Activated naive CD8-positive, alpha-beta T cell treated with anti-CD3 and anti-CD28 coated beads, Interleukin-2, amount 50 U/mL, for 24 hours (primary cell): Measurements from ENCODE around the gene RAPSN.
A peak's percentile ranks its signal among the peaks of the same experiment; 100 is the strongest.

ENCODE experiments used
- ATAC-seq: fragments of 150-1000 bp; cut with Tn5 transposase; one replicate; pipeline ENCODE4 v1.10.0; 2021
- DNase-seq: peaks from one replicate; pipeline ENCODE4 v3.0.0; 2021
- H3K27ac Mint-ChIP-seq: one replicate; pipeline ENCODE4 v1.8.0; 2021; ENCODE audit warnings: mild to moderate bottlenecking, mixed read lengths
- H3K27me3 Mint-ChIP-seq: one replicate; pipeline ENCODE4 v1.8.0; 2021; ENCODE audit warnings: mixed read lengths
- H3K36me3 Mint-ChIP-seq: one replicate; pipeline ENCODE4 v1.8.0; 2021; ENCODE audit warnings: low read depth, mixed read lengths
- H3K4me1 Mint-ChIP-seq: one replicate; pipeline ENCODE4 v1.8.0; 2021; ENCODE audit warnings: mixed read lengths
- H3K4me3 Mint-ChIP-seq: one replicate; pipeline ENCODE4 v1.8.0; 2021; ENCODE audit warnings: mild to moderate bottlenecking, moderate library complexity, mixed read lengths
- H3K9me3 Mint-ChIP-seq: one replicate; pipeline ENCODE4 v1.8.0; 2021; ENCODE audit warnings: mixed read lengths

RAPSN gene

DNA sequence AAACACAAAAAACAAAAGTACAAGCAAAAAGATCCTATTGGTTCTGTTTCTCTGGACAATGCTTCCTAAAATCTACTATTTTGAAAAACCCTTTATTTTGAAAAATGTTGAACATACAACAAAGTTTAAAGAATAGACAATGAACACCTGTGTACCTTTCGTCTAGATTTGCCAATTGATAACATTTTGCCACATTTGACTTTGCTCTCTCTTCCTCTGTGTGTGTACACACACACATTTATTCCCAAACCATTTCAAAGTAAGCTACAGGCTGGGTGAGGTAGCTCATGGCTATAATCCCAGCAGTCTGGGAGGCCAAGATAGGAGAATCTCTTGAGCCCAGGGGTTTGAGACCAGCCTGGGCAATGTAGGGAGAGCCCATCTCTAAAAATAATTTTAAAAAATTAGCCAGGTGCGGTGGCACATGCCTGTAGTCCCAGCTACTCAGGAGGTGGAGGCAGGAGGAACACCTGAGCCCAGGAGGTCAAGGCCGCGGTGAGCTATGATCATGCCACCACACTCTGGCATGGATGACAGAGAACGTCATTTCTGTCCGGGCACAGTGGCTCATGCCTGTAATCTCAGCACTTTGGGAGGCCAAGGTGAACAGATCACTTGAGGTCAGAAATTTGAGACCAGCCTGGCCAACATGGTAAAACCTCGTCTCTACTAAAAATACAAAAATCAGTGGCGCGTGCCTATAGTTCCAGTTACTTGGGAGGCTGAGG is 17.4 kb downstream of the RAPSN start:
- H3K27me3 Mint-ChIP-seq: no peaks in the 10 kb centered on the region
- H3K4me1 Mint-ChIP-seq: peaks cover 6% of the 10 kb centered on the region
- no peaks in the 10 kb centered on the region for H3K36me3 Mint-ChIP-seq
- no peak overlapping the region for H3K27ac Mint-ChIP-seq
- ATAC-seq (no peak), DNase-seq (no peak)
- no peaks in the 10 kb centered on the region for H3K9me3 Mint-ChIP-seq
- no peak overlapping the region for H3K4me3 Mint-ChIP-seq

- peaks cover 7% of the 10 kb centered on the region for H3K36me3 Mint-ChIP-seq
These were observed 18.4 kb downstream of the RAPSN start for GRCh38 chr11:47430524-47430923.

GRCh38 chr11:47426062-47426956 is 22.6 kb downstream of the RAPSN start, which contains the start of gene PSMC3:
Gene PSMC3, minus strand, starts transcription at chr11:47426439. Its CDS starts 160 bp downstream, at chr11:47426279.
- Mint-ChIP-seq H3K4me1 (peaks cover 25% of the 10 kb centered on the region), H3K36me3 (peaks cover 36% of the 10 kb centered on the region), H3K27me3 (no peaks in the 10 kb centered on the region), H3K9me3 (no peaks in the 10 kb centered on the region), H3K4me3 (peak within 1 kb of the TSS; percentile 99), H3K27ac (peak within 1 kb of the TSS; percentile 99)
- DNase-seq (peak; percentile 99), ATAC-seq (peak; percentile 94)

More at GRCh38 chr11:47430524-47430923, 18.4 kb downstream of the RAPSN start:
- DNase-seq: no peak
- ATAC-seq: no peak
- H3K27ac Mint-ChIP-seq: no peak overlapping the region
- no peak overlapping the region for H3K4me3 Mint-ChIP-seq
- H3K9me3 Mint-ChIP-seq: no peaks in the 10 kb centered on the region
- H3K4me1 Mint-ChIP-seq: peaks cover 7% of the 10 kb centered on the region
- H3K27me3 Mint-ChIP-seq: no peaks in the 10 kb centered on the region

- ATAC-seq (no peak), DNase-seq (no peak)
- H3K4me3 Mint-ChIP-seq: peak overlapping the region; percentile 99
- H3K27me3 Mint-ChIP-seq: no peaks in the 10 kb centered on the region
- peaks cover 25% of the 10 kb centered on the region for H3K4me1 Mint-ChIP-seq
- H3K9me3 Mint-ChIP-seq: no peaks in the 10 kb centered on the region
- H3K27ac Mint-ChIP-seq: peak overlapping the region; percentile 99
- peaks cover 39% of the 10 kb centered on the region for H3K36me3 Mint-ChIP-seq
These were observed 23.3 kb downstream of the RAPSN start for GRCh38 chr11:47425611-47426010.

- Mint-ChIP-seq H3K27ac (peak overlapping the region; percentile 39), H3K4me1 (peaks cover 1% of the 10 kb centered on the region), H3K9me3 (no peaks in the 10 kb centered on the region), H3K27me3 (no peaks in the 10 kb centered on the region), H3K4me3 (no peak overlapping the region), H3K36me3 (peaks cover 40% of the 10 kb centered on the region)
- ATAC-seq (no peak), DNase-seq (no peak)
These were observed 30.3 kb downstream of the RAPSN start for GRCh38 chr11:47418454-47419259.

DNA sequence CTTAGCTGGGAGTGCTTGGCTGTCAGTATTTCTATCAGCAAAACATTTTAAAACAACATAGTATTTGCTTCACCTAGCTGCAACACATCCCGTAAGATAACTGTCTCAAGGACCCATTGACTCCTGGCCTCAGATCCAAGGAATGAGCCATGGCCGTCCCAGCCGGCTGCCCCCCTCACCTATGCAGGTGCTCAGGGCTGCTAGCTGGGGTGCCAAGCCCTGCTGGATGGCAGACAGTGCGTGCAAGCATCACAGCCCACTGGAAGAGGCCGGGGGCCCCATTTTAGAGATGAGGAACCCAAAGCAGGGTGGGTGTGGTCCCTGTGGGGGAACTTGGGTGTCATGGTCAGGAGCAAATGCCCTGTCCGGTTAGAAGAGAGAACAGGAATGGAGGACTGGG is 31.2 kb downstream of the RAPSN start:
- ATAC-seq (no peak), DNase-seq (no peak)
- Mint-ChIP-seq H3K27me3 (no peaks in the 10 kb centered on the region), H3K4me1 (peaks cover 1% of the 10 kb centered on the region), H3K27ac (no peak overlapping the region), H3K9me3 (no peaks in the 10 kb centered on the region), H3K36me3 (peaks cover 37% of the 10 kb centered on the region), H3K4me3 (no peak overlapping the region)

DNA sequence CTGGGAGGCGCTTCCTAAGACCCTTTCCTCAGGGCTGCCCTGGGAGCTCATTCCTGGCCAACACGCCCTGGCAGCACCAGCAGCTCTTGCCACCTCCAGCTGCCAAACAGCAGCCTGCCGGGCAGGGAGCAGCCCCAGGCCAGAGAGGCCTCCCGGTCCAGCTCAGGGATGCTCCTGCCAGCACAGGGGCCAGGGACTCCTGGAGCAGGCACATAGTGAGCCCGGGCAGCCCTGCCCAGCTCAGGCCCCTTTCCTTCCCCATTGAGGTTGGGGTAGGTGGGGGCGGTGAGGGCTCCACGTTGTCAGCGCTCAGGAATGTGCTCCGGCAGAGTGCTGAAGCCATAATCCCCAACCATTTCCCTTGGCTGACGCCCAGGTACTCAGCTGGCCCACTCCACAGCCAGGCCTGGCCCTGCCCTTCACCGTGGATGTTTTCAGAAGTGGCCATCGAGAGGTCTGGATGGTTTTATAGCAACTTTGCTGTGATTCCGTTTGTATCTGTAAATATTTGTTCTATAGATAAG is 32.9 kb downstream of the RAPSN start:
- Mint-ChIP-seq H3K27ac (no peak overlapping the region), H3K4me1 (no peaks in the 10 kb centered on the region), H3K36me3 (peaks cover 29% of the 10 kb centered on the region), H3K9me3 (no peaks in the 10 kb centered on the region), H3K4me3 (no peak overlapping the region), H3K27me3 (no peaks in the 10 kb centered on the region)
- ATAC-seq: peak; percentile 3
- no peak for DNase-seq

DNA sequence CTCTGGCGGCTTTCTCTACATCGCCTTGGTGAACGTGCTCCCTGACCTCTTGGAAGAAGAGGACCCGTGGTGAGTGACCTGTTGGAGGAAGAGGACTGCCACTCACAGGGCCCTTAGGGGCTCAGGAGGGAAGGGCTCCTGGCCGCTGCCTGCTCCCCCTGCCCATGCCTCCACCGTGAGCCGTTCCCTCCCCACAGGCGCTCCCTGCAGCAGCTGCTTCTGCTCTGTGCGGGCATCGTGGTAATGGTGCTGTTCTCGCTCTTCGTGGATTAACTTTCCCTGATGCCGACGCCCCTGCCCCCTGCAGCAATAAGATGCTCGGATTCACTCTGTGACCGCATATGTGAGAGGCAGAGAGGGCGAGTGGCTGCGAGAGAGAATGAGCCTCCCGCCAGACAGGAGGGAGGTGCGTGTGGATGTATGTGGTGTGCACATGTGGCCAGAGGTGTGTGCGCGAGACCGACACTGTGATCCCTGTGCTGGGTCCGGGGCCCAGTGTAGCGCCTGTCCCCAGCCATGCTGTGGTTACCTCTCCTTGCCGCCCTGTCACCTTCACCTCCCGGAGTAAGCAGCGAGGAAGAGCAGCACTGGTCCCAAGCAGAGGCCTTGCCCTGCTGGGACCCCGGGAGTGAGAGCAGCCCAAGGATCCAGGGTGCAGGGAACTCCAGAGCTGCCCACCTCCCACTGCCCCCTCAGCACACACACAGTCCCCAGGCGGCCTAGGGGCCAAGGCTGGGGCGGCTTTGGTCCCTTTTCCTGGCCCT is 33.7 kb downstream of the RAPSN start:
- H3K4me1 Mint-ChIP-seq: no peaks in the 10 kb centered on the region
- no peak overlapping the region for H3K27ac Mint-ChIP-seq
- H3K27me3 Mint-ChIP-seq: no peaks in the 10 kb centered on the region
- no peaks in the 10 kb centered on the region for H3K9me3 Mint-ChIP-seq
- peaks cover 25% of the 10 kb centered on the region for H3K36me3 Mint-ChIP-seq
- ATAC-seq: no peak
- DNase-seq: no peak
- H3K4me3 Mint-ChIP-seq: no peak overlapping the region

- no peak for DNase-seq
- H3K27me3 Mint-ChIP-seq: no peaks in the 10 kb centered on the region
- H3K4me1 Mint-ChIP-seq: peaks cover 2% of the 10 kb centered on the region
- no peak overlapping the region for H3K4me3 Mint-ChIP-seq
- no peaks in the 10 kb centered on the region for H3K9me3 Mint-ChIP-seq
- H3K27ac Mint-ChIP-seq: no peak overlapping the region
- H3K36me3 Mint-ChIP-seq: peaks cover 19% of the 10 kb centered on the region
- no peak for ATAC-seq
These were observed 34.3 kb downstream of the RAPSN start for GRCh38 chr11:47414685-47415070.

- DNase-seq: no peak
- Mint-ChIP-seq H3K4me3 (no peak overlapping the region), H3K27me3 (no peaks in the 10 kb centered on the region), H3K36me3 (peaks cover 16% of the 10 kb centered on the region), H3K27ac (peak overlapping the region; percentile 47), H3K9me3 (no peaks in the 10 kb centered on the region), H3K4me1 (peaks cover 6% of the 10 kb centered on the region)
- no peak for ATAC-seq
These were observed 34.8 kb downstream of the RAPSN start for GRCh38 chr11:47413908-47414684.

DNA sequence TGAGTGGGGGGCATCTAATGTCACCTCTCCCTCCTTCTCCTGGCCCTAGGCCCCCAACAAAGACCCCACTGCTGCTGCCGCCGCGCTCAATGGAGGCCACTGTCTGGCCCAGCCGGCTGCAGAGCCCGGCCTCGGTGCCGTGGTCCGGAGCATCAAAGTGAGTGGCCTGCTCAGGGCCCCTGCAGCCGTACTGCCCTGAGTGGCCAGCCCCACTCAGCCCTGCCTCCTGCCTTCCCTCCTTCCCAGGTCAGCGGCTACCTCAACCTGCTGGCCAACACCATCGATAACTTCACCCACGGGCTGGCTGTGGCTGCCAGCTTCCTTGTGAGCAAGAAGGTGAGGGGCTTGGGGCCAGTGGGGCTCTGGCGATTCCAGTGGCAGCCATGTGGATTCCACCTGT is 35.6 kb downstream of the RAPSN start:
- H3K27ac Mint-ChIP-seq: no peak overlapping the region
- no peaks in the 10 kb centered on the region for H3K27me3 Mint-ChIP-seq
- no peak overlapping the region for H3K4me3 Mint-ChIP-seq
- no peak for DNase-seq
- H3K36me3 Mint-ChIP-seq: peaks cover 9% of the 10 kb centered on the region
- H3K9me3 Mint-ChIP-seq: no peaks in the 10 kb centered on the region
- H3K4me1 Mint-ChIP-seq: peaks cover 8% of the 10 kb centered on the region
- no peak for ATAC-seq

- DNase-seq (peak; percentile 73), ATAC-seq (no peak)
- peaks cover 16% of the 10 kb centered on the region for H3K4me1 Mint-ChIP-seq
- H3K9me3 Mint-ChIP-seq: no peaks in the 10 kb centered on the region
- no peak overlapping the region for H3K4me3 Mint-ChIP-seq
- H3K27ac Mint-ChIP-seq: no peak overlapping the region
- H3K36me3 Mint-ChIP-seq: peaks cover 4% of the 10 kb centered on the region
- H3K27me3 Mint-ChIP-seq: no peaks in the 10 kb centered on the region
These were observed 36.8 kb downstream of the RAPSN start for GRCh38 chr11:47411884-47412746.
